ENCODE measurements around the gene CCSER1.

DNA sequence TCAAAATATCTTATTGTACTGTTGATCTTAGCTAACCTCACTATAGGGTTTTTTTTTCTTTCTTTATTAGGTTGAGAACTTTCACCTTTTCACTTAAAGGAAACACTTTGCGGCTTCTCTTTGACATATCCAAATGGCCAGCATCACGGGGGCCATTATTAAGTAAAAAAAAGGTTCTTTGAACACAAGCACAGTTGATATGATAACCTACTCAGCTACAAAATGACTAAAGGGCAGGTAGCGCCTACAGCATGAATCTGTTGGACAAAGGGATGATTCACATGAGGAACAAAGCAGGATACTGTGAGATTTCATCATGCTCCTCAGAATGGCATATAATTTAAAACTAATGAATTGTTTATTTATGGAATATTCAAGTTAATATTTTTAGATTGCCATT is 119.6 kb downstream of the CCSER1 start:
- TF ChIP-seq, protein P1, sequence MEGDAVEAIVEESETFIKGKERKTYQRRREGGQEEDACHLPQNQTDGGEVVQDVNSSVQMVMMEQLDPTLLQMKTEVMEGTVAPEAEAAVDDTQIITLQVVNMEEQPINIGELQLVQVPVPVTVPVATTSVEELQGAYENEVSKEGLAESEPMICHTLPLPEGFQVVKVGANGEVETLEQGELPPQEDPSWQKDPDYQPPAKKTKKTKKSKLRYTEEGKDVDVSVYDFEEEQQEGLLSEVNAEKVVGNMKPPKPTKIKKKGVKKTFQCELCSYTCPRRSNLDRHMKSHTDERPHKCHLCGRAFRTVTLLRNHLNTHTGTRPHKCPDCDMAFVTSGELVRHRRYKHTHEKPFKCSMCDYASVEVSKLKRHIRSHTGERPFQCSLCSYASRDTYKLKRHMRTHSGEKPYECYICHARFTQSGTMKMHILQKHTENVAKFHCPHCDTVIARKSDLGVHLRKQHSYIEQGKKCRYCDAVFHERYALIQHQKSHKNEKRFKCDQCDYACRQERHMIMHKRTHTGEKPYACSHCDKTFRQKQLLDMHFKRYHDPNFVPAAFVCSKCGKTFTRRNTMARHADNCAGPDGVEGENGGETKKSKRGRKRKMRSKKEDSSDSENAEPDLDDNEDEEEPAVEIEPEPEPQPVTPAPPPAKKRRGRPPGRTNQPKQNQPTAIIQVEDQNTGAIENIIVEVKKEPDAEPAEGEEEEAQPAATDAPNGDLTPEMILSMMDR (conservative IDR thresholded peaks at IDR 0.05; ENCODE audit: low read length): no peak
- TF ChIP-seq EZH2phosphoT487 (IDR thresholded peaks at IDR 0.05; ENCODE audit: borderline replicate concordance): no peak

All from Loucy (cell line).